ENCODE measurements around the gene PRG3. TPM values are rescaled to one million over a fixed set of nuclear protein-coding genes. Genes with fewer than 3 reads are reported as not detected.

Gene PRG3
- total and polyA plus RNA-seq, 7 donors = not detected

DNA sequence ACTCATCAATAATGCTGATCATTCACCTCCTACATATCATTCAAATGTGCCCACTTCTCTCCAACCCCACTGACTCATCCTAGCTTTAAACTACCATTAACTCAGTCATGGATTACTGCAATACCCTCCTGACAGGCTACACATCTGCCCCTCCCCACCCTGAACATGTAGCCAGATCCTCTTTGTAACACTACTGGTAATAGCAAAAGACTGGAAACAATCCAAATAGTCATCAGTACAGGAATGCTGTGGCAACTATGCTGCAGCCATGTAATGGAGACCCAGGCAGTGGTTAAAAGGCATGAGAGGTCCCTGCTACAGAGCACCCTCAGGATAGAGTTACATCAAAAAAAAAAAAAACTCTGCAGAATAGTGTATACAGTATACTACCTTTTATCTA lies 29.3 kb upstream of the PRG3 start:
- no peak for TF ChIP-seq CTCF (IDR thresholded peaks at IDR 0.05)
- H3K27ac ChIP-seq = no peak overlapping the region
- peaks cover 0 to 59% of the 10 kb centered on the region in 2 donors for H3K36me3 ChIP-seq (ENCODE audit: insufficient read depth in 1 of 2, low read depth in 1 of 2)
- intact Hi-C loops (cut with DNase I) = no loop called here
- peaks cover 2% of the 10 kb centered on the region for H3K4me1 ChIP-seq
- ATAC-seq (peak in 2 of 4 donors; percentile 27 to 32), DNase-seq (no peak)
- H3K9me3 ChIP-seq = no peaks in the 10 kb centered on the region
- no peak overlapping the region for H3K4me3 ChIP-seq
- no peaks in the 10 kb centered on the region for H3K27me3 ChIP-seq (ENCODE audit: insufficient read depth in 3 of 3, low read length in 2 of 3)

GRCh38 chr11:57409321-57410100 lies 28.6 kb upstream of the PRG3 start:
- peaks cover 3% of the 10 kb centered on the region for H3K4me1 ChIP-seq
- TF ChIP-seq CTCF (IDR thresholded peaks at IDR 0.05) = no peak
- H3K36me3 ChIP-seq (ENCODE audit: insufficient read depth in 1 of 2, low read depth in 1 of 2) = peaks cover 0 to 51% of the 10 kb centered on the region in 2 donors
- DNase-seq = no peak
- no peak overlapping the region for H3K4me3 ChIP-seq
- no peaks in the 10 kb centered on the region for H3K27me3 ChIP-seq (ENCODE audit: insufficient read depth in 3 of 3, low read length in 2 of 3)
- ATAC-seq = no peak
- intact Hi-C loops (cut with DNase I) = no loop called here
- WGBS, 3 donors = 95 to 98% (median 96%) methylated on average over 17 to 18 of the region's 18 CpGs
- no peaks in the 10 kb centered on the region for H3K9me3 ChIP-seq
- no peak overlapping the region for H3K27ac ChIP-seq

DNA sequence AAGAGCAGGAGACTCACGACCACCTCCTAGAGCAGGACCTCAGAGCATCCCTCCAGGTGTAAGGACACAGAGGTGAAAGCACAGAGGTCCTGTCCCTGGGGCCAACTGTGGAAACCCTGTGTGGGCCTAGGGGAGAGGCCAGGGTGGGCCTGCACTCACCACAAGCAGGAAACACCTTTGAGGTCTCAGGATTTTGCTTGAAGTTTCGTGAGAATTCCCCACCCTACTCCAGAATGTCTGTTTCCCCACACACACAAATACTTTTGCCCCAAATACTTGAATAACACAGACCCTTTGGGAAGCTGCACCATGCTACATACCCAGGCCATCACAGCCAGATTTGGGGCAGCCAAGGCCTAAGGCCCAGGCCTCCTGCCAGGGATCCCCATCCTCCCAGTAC lies 27.8 kb upstream of the PRG3 start:
- H3K4me1 ChIP-seq = peaks cover 3% of the 10 kb centered on the region
- H3K9me3 ChIP-seq = no peaks in the 10 kb centered on the region
- H3K4me3 ChIP-seq = no peak overlapping the region
- DNase-seq (no peak), ATAC-seq (no peak)
- WGBS, 3 donors = 86 to 91% (median 88%) methylated on average over 2 of the region's 2 CpGs
- H3K27ac ChIP-seq = no peak overlapping the region
- intact Hi-C loops (cut with DNase I) = no loop called here
- no peak for TF ChIP-seq CTCF (IDR thresholded peaks at IDR 0.05)
- H3K36me3 ChIP-seq (ENCODE audit: insufficient read depth in 1 of 2, low read depth in 1 of 2) = peaks cover 0 to 44% of the 10 kb centered on the region in 2 donors
- no peaks in the 10 kb centered on the region for H3K27me3 ChIP-seq (ENCODE audit: insufficient read depth in 3 of 3, low read length in 2 of 3)

DNA sequence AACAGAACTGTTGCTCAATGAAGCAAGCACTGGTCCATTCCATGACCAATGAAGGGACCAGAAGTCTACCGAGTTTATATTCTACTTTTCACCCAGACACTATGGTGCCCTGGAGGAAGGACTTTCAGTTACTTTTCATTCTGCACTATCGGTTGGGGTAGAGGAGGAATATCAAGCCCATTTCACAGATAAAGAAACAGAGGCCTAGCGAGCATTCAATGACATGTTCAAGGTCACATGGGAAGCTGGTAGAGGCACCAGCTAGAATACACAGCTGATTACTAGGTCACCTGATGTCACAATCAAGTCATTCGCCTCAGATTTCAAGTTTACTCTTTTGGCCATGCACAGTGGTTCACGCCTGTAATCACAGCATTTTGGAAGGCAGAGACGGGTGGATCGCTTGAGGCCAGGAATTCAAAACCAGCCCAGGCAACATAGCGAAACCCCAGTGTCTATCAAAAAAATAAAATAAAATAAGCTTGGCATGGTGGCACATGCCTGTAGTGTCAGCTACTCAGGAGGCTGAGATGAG lies 27.1 kb upstream of the PRG3 start:
- Histone ChIP-seq H3K4me3 (no peak overlapping the region), H3K27me3 (ENCODE audit: insufficient read depth in 3 of 3, low read length in 2 of 3) (no peaks in the 10 kb centered on the region), H3K27ac (no peak overlapping the region), H3K9me3 (no peaks in the 10 kb centered on the region), H3K36me3 (ENCODE audit: insufficient read depth in 1 of 2, low read depth in 1 of 2) (peaks cover 0 to 39% of the 10 kb centered on the region in 2 donors), H3K4me1 (peaks cover 3% of the 10 kb centered on the region)
- intact Hi-C loops (cut with DNase I) = no loop called here
- WGBS, 3 donors = 93 to 97% (median 93%) methylated on average over 8 of the region's 8 CpGs
- no peak for TF ChIP-seq CTCF (IDR thresholded peaks at IDR 0.05)
- no peak for DNase-seq
- ATAC-seq = no peak
